Esophagus muscularis mucosa (tissue), 3 donors: ENCODE measurements around the gene OR13A1.

ENCODE experiments used
- CTCF ChIP-seq, 3 experiments: fragments of 200-600 bp in 2 of 3; fragments of 450-650 bp in 1 of 3; sonication (generic) in 2 of 3; IDR thresholded peaks; one replicate each; pipeline ENCODE4 v1.5.1; 2017 to 2019; ENCODE audit warnings: antibody characterized with exemption in 3 of 3, mild to moderate bottlenecking in 2 of 3, moderate library complexity in 1 of 3
- POLR2A ChIP-seq: fragments of 450-650 bp; IDR thresholded peaks from one replicate; pipeline ENCODE4 v1.6.1; 2017; ENCODE audit warnings: antibody characterized with exemption, moderate library complexity, mild to moderate bottlenecking, low read depth

GRCh38 chr10:45274364-45274763, 41.0 kb downstream of the OR13A1 start:
- TF ChIP-seq CTCF (IDR thresholded peaks at IDR 0.05) (no peak), POLR2A (no peak)
